Activated T-helper 1 cell treated with Interleukin-2 at 50 U/mL for 16 hours (primary cell): ENCODE measurements around the gene OR6C75.
"Not testable (repeated sequence)": the region's sequence is repeated elsewhere in the genome, so short reads cannot be mapped to it uniquely, and the experiment has no call there.

Experiments used
- DNase-seq: peaks from one replicate; pipeline ENCODE4 v3.0.0-alpha.2; 2020; ENCODE audit warnings: low read depth

Gene OR6C75

GRCh38 chr12:55362675-55363074 is at the start of gene OR6C75:
OR6C75 (plus strand) TSS chr12:55362975; CDS start chr12:55365111, 2,136 bp downstream.
- no peak for DNase-seq

- DNase-seq: no peak
Measured at GRCh38 chr12:55314043-55314442, 48.7 kb upstream of the OR6C75 start, which contains the start of gene OR6C1. OR6C1 (plus strand) TSS chr12:55314343; CDS start chr12:55320600, 6,257 bp downstream.

- DNase-seq: no peak
Measured at GRCh38 chr12:55320201-55320600, 42.6 kb upstream of the OR6C75 start.

GRCh38 chr12:55325801-55326200 is 37.0 kb upstream of the OR6C75 start:
- DNase-seq: not testable (repeated sequence)

DNA sequence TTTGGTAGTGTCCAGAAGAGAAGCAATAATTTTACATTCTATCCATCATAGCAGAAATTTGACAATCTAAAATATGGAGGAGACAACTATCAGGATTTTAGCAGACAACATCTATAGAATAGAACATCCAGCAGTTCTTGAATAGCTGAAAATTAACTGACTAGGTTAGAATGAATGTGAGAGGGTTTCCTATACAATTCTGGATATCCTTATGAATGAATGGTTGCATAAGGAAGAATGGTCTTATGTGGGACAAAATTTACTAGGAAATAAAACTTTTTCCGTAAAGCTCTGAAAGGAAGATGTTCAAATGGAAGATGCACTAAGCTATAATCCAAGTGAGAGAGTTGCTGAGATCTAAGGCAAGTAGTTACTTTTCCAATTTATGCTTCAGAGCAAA is 32.3 kb upstream of the OR6C75 start, which contains the start of gene OR6C3:
OR6C3 (plus strand) TSS at position 301 of the 400 bp plus-strand sequence. CDS start 955 bp downstream, outside the sequence.
- DNase-seq: no peak

DNA sequence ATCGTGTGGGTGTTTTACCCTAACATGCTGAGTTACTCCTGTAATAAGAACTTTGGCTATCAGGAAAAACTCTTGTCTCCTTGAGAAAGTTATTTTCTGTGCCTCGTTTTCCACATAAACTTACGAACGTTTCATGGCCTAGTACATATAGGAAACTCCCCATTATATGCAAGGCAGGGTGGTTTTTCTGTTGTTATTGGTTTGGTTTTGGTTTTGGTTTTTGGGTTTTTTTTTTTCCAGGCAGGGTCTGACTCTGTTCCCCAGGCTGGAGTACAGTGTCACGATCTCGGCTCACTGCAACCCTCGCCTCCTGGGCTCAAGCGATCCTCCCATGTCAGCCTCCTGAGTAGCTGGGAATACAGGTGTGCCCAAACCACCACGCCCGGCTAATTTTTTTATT is 26.8 kb upstream of the OR6C75 start:
- no peak for DNase-seq

DNA sequence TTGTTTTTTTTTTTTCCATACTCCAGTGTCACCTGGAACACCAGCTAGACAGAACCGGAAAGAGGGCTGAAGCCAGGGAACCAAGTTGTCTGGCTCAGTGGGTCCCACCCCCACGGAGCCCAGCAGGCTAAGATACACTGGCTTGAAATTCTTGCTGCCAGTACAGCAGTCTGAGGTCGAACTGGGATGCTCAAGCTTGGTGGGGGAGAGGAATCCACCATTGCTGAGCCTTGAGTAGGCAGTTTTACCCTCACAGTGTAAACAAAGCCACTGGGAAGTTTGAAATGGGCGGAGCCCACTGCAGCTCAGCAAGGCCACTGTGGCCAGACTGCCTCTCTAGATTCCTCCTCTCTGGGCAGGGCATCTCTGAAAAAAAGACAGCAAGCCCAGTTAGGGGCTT is 7.4 kb upstream of the OR6C75 start:
- DNase-seq: not testable (repeated sequence)

DNA sequence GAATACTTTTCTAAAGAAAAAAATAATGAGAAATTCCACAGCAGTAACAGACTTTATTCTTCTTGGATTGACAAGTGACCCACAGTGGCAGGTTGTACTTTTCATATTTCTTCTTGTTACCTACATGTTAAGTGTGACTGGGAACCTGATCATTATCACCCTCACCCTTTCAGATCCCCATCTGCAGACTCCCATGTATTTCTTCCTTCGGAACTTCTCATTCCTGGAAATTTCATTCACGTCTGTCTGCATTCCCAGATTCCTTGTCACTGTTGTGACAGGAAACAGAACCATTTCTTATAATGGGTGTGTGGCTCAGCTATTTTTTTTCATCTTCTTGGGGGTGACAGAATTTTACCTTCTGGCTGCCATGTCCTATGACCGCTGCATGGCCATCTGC is 2.3 kb downstream of the OR6C75 start:
- no peak for DNase-seq

DNA sequence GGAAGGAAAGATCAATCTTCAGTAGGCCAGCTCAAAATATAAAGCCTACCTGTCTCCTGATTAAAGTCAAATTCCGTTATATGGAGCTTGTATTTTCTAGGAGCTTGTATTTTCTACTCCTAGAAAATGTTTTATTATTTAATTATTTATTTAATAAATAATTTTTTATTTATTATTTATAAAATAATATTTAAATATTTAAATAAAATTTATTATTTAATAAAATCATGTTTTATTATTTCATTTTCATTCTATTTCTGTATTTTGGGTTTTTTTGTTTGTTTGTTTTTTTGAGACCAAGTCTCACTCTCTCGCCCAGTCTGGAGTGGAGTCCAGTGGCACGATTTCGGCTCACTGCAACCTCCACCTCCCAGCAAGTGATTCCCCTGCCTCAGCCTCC is 9.7 kb downstream of the OR6C75 start:
- no peak for DNase-seq

GRCh38 chr12:55385891-55386290 is 23.1 kb downstream of the OR6C75 start:
- DNase-seq: no peak

DNA sequence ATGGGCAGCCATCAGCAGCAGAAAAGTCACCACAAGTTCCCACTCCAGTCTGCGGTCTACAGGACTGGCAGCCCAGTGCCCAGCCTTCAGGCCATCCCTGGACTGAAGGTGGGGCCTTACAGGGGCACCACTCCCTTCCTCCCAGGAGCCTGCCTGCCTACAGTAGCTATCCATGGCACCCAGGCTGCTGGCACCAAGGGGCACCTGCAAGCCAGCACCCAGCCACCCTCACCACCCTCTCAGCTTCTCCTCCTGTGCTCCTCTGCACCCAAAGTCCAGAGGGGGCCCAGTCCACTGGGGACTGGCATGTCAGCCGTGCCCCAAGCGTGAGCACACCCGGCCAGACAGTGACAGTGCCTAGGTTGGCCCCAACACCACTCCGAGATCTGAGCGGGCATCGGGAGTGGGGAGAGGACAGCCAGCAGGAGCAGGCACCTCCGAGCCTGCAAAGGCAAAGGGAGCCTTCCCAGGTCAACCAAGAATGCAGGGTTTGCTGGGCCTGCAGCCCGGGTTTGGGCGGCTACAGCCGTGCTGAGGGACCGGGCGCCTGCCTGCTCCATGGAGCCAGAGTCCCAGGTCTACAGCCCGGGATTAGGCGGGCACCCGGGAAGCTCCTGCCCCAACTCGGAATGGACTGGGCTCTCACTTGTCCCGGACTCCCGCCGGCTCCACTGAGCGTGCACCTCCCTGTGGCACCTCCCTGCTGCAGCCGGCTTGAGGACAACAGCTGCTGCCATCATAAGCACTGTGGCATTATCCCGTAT is 29.4 kb downstream of the OR6C75 start:
- DNase-seq: no peak

- DNase-seq: no peak
Measured at GRCh38 chr12:55396326-55396725, 33.6 kb downstream of the OR6C75 start.

GRCh38 chr12:55400229-55400628 is 37.5 kb downstream of the OR6C75 start, which contains the start of gene OR6C65:
OR6C65 (plus strand) TSS chr12:55400529; CDS start chr12:55400529, 0 bp downstream.
- DNase-seq: no peak

- DNase-seq: no peak
Measured at GRCh38 chr12:55407866-55408265, 45.1 kb downstream of the OR6C75 start.

DNA sequence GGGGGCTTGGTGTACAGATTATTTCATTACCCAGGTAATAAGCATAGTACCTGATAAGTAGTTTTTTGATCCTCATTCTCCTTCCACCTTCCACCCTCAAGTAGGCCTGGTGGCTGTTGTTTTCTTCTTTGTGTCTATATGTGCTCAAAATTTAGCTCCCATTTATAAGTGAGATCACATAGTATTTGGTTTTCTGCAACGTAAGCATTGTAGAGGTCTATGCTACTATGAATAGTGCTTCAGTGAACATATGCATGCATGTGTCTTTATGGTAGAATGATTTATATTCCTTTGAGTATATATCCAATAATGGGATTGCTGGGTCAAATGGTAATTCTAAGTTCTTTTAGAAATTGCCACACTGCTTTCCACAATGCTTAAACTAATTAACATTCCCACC is 46.4 kb downstream of the OR6C75 start:
- DNase-seq: not testable (repeated sequence)

DNA sequence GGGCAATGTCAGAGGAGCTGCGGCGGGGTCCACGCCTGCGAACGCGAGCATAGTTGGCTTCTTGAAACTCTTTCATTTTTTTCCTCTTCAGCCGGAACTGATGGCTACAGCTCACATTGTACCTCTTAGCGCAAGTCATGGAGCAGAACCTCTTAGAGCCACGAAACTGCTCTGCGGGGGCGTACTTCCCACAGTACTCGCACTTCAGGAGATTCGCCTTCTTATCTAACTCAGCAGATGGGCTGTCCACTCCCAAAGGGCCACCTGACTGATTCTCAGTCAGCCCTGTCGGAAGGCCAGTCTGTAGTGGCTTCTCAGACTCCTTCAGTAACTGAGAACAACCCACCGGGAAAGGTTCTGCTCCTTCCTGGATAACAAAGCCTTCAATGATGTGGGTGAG is 49.4 kb downstream of the OR6C75 start:
- not testable (repeated sequence) for DNase-seq

GRCh38 chr12:55413498-55414388 is 51.0 kb downstream of the OR6C75 start:
- DNase-seq: not testable (repeated sequence)

GRCh38 chr12:55414396-55414823 is 51.6 kb downstream of the OR6C75 start:
- not testable (repeated sequence) for DNase-seq

GRCh38 chr12:55414889-55415288 is 52.1 kb downstream of the OR6C75 start:
- not testable (repeated sequence) for DNase-seq

- DNase-seq: no peak
Measured at GRCh38 chr12:55416961-55417360, 54.2 kb downstream of the OR6C75 start.
